Stimulated activated CD8-positive, alpha-beta memory T cell treated with anti-CD3 and anti-CD28 coated beads, Interleukin-4, amount 100 ng/mL, for 1 hour (primary cell): ENCODE results near the gene SLC35B1.
"Not testable (repeated sequence)": the region's sequence is repeated elsewhere in the genome, so short reads cannot be mapped to it uniquely, and the experiment has no call there.

Experiments
- DNase-seq, 2 donors: peaks; one replicate each; pipeline ENCODE4 v3.0.0-alpha.2; 2020; ENCODE audit warnings: low read depth in 2 of 2, low spot score in 1 of 2

SLC35B1 gene

GRCh38 chr17:49734515-49735490, 27.0 kb upstream of the SLC35B1 start:
- DNase-seq = no peak

GRCh38 chr17:49731435-49731831, 23.7 kb upstream of the SLC35B1 start:
- no peak for DNase-seq

GRCh38 chr17:49730785-49731434, 23.1 kb upstream of the SLC35B1 start:
- no peak for DNase-seq

- no peak for DNase-seq
Measured at GRCh38 chr17:49730078-49730784, 22.5 kb upstream of the SLC35B1 start.

GRCh38 chr17:49729069-49729468, 21.3 kb upstream of the SLC35B1 start:
- DNase-seq = no peak

- DNase-seq = no peak
Measured at GRCh38 chr17:49728425-49728824, 20.7 kb upstream of the SLC35B1 start.

GRCh38 chr17:49727380-49727779, 19.6 kb upstream of the SLC35B1 start:
- DNase-seq = no peak

DNA sequence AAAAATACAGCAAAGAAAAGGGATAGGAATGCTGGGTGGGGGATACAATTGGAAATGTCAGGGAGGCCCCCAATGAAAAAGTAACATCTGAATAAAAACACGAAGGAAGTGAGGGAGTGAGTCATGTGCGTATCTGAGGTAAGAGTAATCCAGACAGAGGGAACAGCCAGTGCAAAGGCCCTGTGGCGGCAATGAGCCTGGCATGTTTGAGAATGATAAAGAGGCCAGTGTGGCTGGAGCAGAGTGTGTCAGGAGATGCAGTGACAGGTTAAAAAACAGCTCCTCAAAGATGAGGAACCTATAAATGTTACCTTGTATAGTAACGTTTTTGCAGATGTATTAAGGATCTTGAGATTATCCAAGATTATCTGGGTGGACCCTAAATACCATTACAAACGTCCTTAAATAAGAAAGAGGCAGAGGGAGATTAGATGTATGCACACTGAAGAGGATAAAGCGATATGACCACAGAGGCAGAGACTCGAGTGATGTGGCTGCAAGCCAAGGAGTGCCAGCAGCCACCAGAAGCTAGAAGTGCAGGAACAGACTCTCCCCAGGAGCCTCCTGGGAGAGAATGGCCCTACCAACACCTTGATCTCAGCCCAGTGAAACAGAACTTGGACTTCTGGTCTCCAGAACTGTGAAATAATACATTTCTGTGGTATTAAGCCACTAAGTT, 17.8 kb upstream of the SLC35B1 start:
- DNase-seq = no peak

GRCh38 chr17:49724552-49724951, 16.8 kb upstream of the SLC35B1 start:
- DNase-seq = not testable (repeated sequence)

- no peak for DNase-seq
Measured at GRCh38 chr17:49723423-49723822, 15.7 kb upstream of the SLC35B1 start.

DNA sequence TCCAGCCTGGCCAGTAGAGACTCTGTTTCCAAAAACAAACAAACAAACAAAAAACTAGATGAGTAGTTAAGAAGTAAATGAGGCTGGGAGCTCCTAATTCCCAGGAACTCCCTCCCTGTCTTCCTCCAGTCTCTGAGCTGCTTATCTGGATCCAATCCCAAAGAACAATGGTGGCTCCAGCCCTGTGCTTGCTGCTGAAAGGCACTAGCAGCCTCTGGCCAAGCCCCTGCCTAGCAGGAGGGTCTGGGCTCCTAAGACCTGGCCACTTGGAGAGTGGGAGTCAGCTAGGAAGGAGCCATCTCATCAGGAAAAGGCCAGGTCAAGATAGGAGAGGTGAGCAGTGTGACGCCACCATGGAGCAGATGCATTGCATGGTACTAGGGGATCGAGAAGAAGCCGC, 14.3 kb upstream of the SLC35B1 start:
- no peak for DNase-seq

- DNase-seq = no peak
Measured at GRCh38 chr17:49717371-49717861, 9.7 kb upstream of the SLC35B1 start.

DNA sequence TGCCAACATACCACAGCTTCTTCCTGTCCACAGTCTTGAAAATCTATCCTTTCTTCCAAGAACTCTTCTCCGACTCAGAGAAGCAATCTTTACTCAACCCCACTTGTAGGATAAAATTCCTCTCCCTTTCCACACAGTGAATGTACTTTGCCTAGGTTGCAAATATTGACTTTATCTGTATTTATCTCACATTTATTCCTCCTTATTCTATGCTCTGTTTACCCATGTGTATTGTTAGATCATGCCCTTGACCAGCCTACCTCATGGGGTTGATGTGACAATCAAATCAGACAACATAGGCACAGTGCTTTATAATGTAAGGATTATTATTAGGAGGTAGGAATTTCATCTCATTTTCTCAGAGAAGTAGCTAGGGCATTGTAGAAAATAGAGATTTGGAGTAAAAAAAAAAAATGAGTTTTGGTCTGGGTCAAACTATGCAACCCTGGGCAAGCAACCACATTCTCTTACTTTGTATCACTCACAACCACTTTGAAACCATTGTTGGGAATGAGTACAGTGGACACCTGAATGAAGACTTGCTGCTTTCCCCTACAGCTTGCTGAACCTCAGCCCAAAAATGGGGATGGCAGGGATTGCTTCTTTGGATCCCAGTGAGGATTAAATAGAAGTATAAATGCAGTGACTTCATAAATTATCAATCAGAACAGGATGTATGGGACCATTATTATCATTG, 9.1 kb upstream of the SLC35B1 start:
- DNase-seq = no peak

DNA sequence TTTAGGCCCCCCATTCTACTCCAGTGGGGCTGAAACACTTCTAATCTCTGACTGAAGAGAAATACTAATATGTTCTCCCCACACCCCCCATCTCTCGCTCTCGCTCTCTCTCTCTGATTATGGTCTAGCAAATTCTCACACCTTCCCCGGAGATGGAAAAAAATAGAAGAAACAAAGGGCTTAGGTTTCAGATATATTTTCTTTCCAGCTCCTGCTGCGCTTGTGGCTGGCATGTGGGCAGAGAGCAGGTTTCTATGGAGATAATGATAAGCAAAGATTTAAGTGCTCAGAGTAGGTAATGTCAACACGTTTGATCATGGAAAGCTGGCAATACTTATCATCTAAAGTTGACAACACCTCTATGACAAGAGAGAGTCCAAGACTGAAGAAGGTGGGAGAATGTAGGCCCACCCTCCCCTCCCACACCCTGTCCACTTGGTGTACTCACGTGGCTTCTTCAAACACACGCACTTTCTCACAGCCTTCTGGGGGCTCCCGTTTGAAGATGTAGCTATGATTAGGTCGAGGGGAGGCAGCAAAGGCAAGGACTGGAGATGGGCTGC, 8.0 kb upstream of the SLC35B1 start:
- DNase-seq = peak in 1 of 2 donors; percentile 26

DNA sequence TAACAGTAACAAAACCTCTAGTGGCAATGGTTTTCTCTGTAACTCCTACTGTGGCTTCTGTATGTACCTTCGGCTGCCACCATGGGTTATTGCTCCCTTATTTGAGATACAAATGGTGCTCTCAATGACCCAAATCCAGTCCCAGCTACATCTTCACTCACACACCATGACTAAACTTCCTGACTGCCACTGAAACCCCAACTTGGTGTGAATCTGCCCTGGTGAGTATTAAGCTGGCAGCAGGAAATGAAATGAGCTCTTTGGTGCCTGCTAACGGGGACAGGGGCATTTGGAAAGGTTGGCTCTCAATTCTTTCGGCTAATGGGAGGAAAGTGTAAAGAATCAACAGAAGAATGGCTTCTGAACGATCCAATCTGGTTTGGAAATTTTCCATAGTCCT, 7.5 kb upstream of the SLC35B1 start:
- no peak for DNase-seq

GRCh38 chr17:49708515-49709183, 885 bp upstream of the SLC35B1 start:
- no peak for DNase-seq

DNA sequence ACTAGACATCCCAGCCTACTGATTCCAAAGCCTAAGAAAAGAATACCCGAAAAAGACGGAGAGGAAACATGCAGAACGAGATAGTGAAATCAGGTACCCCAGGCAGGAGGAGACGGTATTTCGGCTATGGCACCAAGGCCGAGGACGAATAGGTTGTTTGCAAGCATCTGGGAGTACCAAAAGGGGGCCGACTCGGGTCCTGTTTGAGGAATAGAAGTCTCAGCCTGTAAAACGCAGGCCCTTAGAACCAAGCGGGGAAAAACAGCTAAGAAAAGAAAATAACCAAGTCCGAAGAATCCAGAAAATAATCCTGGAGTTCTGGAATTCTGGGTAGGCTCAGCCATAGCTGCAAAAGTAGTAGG, 537 bp downstream of the SLC35B1 start:
- no peak for DNase-seq

DNA sequence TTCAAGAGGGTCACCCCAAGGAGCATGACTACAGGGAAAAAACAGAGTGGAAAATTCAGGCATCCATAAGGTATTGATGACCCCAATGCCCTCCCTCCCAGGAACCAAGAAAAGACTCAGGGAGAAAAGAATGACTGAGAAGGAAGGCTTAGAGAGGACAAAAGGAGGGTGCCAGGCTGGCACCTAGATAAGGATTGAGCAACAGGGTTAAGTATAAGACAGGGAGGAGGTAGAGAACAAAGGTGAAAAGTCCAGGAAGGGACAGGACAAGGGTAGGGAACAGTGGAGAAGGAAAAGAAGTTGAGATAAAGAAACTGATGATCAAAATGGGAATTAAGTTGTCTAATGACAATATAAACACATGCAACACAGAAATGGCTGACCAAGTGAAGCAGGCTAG, 2.5 kb downstream of the SLC35B1 start:
- no peak for DNase-seq

DNA sequence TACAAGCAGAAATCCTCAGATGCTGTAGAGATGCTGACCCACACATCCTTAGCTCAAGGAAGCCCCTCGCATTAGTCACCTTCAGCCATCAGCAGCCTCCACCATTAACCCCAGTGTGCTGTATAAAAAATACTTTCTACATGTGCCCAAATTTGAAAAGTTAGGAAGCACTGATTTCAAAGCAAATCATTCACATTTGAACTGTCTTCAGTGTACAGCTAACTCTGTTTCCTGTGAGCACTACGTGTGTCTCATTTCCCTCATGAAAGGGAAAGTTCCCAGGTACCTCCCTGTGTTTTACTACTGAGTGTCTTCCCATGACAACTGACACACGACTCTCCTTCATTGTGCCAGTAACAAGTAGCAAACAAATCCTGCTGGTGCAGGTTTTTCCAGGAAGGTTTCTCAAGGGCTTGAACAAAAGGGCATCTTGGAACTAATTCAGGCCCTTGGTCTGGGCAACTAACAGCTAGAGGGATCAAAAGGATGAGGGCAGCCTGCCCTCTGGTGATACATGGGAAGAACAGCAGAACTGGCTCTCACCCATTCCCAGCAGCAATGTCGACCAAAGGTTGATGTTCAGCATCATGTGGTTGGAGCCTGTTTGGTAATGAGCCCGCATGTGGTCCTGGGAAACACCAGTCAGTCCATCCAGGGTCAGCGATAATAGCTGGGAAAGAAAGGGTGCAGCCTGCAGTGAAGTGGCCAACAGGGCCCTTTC, 4.0 kb downstream of the SLC35B1 start:
- no peak for DNase-seq
